Eye (tissue), 1 donor: Measurements from ENCODE around the gene RDH14.

Experiments
- DNase-seq: peaks from one replicate; pipeline ENCODE4 v3.0.0-alpha.2; 2015

The RDH14 gene

DNA sequence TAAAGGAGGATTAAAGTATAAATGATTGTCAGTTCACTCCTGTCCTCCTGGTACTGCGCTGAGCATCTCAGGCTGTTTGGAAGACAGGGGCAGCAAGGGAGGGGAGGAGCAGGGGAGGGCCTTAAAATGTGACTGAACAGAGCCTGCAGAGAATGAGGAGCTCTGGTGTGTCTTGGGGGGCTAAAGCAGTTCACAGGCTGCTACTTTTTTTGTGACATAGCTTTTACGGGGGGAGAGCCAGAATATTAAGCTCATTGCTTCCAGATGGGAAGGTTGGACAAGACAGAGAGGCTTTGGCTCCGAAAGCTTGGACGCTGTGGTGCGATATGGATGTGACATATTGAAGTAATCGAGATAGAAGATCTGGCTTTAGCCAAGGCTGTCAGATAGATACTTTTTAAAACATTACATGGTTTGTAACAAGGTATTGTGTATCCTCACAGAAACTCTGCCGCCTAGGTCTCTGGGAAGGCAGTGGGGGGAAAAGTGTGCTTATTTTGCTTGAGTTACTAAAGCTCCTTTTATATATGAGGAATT, 40.5 kb downstream of the RDH14 start:
- DNase-seq: peak; percentile 80

DNA sequence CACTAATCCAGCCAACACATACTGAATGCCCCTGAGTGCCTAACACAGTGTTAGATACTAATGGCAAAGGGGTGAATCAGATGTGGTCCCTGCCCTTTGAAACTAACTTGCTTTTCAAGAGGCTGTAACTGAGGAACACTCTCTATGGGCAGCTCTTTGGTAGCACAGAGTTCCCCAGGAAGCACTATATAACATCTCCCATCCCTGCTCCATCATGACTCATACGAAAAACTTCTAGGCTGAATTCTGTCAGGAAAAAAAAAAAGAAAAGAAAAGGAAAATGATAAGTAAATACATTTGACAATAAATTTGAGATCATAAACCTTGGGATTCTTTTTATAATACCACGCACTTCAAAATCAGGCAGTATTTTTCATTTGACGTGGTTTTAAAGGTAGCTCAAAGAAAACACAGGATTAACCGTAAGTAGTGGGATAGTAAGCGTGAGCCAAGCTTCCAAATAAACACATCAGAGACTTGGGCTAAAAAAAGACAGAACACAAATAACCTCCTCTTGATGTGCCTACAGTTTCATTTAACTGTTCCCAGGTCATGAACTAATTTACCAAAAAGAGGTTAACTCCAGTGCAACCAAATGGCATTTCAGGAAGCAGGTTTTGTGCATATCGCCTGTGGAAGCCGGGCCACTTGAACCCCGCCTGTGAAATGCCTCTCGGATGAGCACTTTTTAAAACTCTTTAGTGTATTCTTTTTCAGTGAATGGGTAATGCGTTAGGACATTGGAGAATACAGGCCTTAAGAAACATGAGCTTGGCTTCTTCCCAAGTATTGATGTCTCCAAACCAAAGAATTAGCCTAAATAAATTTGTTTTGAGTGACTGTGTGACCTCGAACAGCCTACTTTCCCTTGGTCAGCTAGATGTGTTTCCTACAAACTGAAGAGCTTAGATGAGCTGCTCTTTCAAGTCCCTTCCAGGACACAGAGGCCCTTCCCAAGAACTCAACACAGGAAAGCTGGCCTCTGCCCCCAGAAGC, 42.0 kb downstream of the RDH14 start:
- no peak for DNase-seq

DNA sequence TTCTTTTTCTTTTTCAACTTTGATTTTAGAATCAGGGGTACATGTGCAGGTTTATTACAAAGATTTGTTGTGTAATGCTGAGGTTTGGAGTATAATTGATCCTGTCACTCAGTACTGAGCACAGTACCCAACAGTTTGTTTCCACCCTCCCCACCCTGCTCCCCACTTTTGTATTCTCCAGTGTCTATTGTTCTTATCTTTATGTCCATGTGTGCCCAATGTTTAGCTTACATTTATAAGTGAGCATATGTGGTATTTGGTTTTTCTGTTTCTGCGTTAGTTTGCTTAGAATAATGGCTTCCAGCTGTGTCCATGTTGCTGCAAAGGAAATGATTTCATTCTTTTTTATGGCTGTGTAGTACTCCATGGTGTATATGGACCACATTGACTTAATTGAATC, 43.1 kb downstream of the RDH14 start:
- DNase-seq: no peak

DNA sequence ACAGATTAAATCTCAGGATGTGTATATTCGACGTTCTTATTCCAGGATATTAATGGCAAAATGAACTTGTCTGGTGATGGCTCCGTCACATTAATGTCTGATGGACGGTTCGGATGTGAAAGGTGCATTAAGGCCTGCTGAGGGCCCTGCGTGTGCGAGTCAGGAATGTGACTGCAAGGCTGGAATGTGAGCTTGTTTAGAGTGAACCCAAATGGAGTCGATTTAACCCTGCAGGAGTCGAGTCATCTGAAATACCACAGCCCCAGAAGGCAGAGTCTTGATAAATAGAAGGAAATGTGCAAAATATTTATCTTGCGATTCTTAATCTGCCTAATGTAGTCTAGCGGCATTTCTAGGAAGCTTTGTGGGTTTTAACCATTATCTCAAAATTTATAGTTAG, 44.3 kb downstream of the RDH14 start:
- peak; percentile 32 for DNase-seq

DNA sequence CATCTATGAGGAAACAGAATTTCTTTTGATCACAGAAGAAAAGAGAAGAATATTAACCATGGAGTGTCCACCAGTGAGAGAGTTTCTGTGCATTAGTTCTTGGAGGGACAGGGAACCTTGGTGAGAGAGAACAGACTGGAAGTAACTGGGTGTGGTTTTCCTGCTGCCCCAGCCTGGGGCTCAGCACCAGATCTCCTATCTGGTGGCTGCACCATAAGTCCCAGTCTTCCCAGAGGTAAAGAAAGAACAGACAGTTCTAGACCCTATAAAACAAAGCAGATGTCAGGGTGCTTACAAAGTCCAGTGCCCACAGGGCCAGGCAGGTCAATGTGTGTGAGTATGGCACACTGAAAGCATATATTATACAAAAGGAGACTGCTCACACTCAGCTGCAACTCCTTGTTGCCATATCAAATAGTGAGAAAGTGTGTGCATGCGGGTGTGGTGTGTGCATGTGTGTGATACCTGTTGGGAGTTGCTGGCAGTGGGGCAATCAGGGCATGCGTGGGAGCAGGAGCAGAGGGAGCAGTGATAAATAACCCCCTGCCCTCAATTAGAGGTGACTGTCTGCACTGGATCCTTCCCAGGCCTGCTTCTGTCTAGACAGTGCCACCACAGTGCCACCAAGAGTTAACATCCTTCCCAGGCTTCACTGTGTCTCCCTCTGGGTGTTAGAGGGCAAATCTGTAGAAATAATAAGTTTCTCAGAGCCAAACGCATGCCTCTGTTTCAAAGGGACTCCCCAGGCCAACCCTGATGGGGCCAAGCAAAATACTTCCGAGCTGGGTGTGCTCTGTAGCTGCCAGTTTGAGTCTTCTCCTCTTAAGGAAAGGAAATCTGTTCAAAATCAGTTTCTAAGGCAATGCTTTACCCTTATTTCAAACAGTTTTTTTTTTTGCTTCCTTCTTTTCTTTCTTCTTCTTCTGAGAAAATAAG, 45.7 kb downstream of the RDH14 start:
- DNase-seq: peak; percentile 20

DNA sequence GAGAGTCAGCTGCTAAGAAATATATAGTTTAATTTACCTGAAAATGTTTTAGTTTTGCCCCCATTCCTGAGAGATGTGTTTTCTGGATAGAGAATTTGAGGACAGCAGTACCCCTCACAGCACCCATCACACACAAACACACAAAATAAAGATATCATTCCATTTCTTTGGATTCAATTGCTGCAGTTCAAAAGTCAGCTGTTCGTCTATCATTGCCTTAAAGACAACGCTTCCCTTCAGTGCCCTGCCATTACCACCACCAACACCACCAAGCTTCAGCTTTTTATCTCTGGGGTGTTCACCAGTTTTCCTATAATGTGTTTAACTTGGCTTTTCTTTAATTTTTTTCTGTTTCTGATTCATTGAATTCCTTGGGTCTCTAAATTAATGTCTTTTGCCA, 49.7 kb downstream of the RDH14 start:
- no peak for DNase-seq

DNA sequence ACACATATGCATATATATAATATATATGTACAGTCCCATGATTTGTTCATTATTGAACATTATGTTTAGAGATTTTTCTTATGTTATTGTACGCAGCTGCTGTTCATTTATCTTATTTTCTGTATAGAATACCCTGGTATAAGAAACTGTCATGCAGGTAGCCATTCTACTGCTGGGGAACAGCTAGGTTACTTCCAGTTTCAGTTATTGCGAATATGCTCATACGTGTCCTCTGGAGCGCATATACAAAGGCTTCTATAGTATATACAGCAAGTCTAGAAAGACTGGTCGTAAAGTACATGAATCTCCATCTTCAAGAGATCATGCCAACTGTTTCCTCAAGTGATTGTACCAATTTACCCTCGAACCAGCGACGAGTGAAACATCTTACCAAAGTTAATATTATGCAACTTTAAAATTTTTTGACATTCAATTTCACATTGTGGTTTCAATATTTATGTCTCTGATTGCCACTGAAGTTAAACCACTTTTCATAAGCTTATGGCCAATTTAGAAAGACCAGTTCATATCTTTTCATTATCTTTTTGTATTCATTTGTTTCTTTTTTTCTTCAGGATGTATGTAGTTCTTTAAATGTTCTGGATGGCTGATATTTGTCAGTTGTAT, 53.5 kb downstream of the RDH14 start:
- no peak for DNase-seq

DNA sequence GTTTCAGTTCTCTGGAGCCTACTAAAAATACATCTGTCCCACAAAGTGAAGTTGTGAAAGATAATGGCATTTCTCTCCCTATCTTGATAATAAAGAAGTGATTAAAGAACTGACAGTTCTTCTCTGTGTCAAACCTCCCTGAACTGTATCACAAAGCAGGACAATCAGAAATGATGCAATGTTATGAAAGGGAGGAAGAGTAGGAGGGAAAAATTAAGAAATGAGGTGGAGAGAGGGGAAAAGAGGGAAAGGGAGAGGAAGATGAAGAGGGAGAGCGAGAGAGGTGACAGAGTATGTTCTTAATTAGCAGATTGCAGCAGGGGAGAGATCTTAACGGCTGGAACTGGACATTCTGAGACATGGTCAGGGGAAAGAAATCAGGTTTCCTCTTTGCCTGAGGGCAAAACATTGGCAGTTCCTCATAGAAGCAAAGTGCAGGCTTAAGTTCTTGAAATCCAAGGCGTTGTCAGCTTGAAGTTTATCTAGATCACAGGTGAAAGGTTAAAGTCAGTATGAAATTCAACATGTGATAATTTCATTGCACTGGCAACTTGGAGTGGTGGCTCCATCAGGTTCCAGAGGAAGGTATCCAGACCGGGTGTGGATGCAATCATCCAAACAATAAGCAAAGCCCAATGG, 54.6 kb downstream of the RDH14 start:
- no peak for DNase-seq
